ENCODE data around the gene GMDS.

- TF ChIP-seq CSDC2 (CRISPR knock-in tag; IDR thresholded peaks at IDR 0.05): no peak
- no peak for TF ChIP-seq ESRRG (CRISPR knock-in tag; IDR thresholded peaks at IDR 0.05)
- TF ChIP-seq ZFP30 (CRISPR knock-in tag; IDR thresholded peaks at IDR 0.05): no peak
- TF ChIP-seq, protein P1, sequence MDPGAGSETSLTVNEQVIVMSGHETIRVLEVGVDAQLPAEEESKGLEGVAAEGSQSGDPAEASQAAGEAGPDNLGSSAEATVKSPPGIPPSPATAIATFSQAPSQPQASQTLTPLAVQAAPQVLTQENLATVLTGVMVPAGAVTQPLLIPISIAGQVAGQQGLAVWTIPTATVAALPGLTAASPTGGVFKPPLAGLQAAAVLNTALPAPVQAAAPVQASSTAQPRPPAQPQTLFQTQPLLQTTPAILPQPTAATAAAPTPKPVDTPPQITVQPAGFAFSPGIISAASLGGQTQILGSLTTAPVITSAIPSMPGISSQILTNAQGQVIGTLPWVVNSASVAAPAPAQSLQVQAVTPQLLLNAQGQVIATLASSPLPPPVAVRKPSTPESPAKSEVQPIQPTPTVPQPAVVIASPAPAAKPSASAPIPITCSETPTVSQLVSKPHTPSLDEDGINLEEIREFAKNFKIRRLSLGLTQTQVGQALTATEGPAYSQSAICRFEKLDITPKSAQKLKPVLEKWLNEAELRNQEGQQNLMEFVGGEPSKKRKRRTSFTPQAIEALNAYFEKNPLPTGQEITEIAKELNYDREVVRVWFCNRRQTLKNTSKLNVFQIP (CRISPR knock-in tag; IDR thresholded peaks at IDR 0.05; ENCODE audit: borderline replicate concordance, low read depth): no peak
- TF ChIP-seq PATZ1 (CRISPR knock-in tag; IDR thresholded peaks at IDR 0.05; ENCODE audit: borderline replicate concordance): no peak
- TF ChIP-seq, protein P2, sequence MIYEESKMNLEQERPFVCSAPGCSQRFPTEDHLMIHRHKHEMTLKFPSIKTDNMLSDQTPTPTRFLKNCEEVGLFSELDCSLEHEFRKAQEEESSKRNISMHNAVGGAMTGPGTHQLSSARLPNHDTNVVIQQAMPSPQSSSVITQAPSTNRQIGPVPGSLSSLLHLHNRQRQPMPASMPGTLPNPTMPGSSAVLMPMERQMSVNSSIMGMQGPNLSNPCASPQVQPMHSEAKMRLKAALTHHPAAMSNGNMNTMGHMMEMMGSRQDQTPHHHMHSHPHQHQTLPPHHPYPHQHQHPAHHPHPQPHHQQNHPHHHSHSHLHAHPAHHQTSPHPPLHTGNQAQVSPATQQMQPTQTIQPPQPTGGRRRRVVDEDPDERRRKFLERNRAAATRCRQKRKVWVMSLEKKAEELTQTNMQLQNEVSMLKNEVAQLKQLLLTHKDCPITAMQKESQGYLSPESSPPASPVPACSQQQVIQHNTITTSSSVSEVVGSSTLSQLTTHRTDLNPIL (CRISPR knock-in tag; IDR thresholded peaks at IDR 0.05; ENCODE audit: low read depth): no peak
- no peak for TF ChIP-seq SNAI2 (CRISPR knock-in tag; IDR thresholded peaks at IDR 0.05)
- TF ChIP-seq ISL1 (CRISPR knock-in tag; IDR thresholded peaks at IDR 0.05): no peak
- TF ChIP-seq ZFP3 (CRISPR knock-in tag; IDR thresholded peaks at IDR 0.05): no peak
- no peak for TF ChIP-seq ZNF565 (CRISPR knock-in tag; conservative IDR thresholded peaks at IDR 0.05; ENCODE audit: low read depth)
- no peak for TF ChIP-seq ZNF70 (CRISPR knock-in tag; IDR thresholded peaks at IDR 0.05)
Observed at GRCh38 chr6:1787894-1788293, 457.5 kb downstream of the GMDS start.

Measured in SK-N-SH treated with all-trans-retinoic acid at 6 μM for 48 hours (cell line).